Stimulated activated CD8-positive, alpha-beta memory T cell treated with anti-CD3 and anti-CD28 coated beads, Interleukin-7, amount 100 ng/mL, for 4 hours (primary cell): ENCODE data around the gene KIF26B.
"Not testable (repeated sequence)": the region's sequence is repeated elsewhere in the genome, so short reads cannot be mapped to it uniquely, and the experiment has no call there.

Experiments used
- DNase-seq, 2 donors: peaks; one replicate each; pipeline ENCODE4 v3.0.0-alpha.2; 2020; ENCODE audit warnings: low read depth in 2 of 2

Gene KIF26B

GRCh38 chr1:245684166-245684565, 529.4 kb downstream of the KIF26B start:
- no peak for DNase-seq

GRCh38 chr1:245684571-245684970, 529.8 kb downstream of the KIF26B start:
- DNase-seq, result no peak

GRCh38 chr1:245685111-245685810, 530.5 kb downstream of the KIF26B start:
- DNase-seq, result no peak

- no peak for DNase-seq
Observed at GRCh38 chr1:245686006-245686405, 531.2 kb downstream of the KIF26B start.

- no peak for DNase-seq
Observed at GRCh38 chr1:245686446-245687030, 531.8 kb downstream of the KIF26B start.

GRCh38 chr1:245687152-245687635, 532.4 kb downstream of the KIF26B start:
- DNase-seq, result no peak

- DNase-seq, result no peak
Observed at GRCh38 chr1:245687636-245688535, 533.1 kb downstream of the KIF26B start.

GRCh38 chr1:245688536-245689453, 534.0 kb downstream of the KIF26B start:
- no peak for DNase-seq

GRCh38 chr1:245690156-245690690, 535.4 kb downstream of the KIF26B start:
- no peak for DNase-seq

GRCh38 chr1:245690946-245691541, 536.3 kb downstream of the KIF26B start:
- no peak for DNase-seq

GRCh38 chr1:245691897-245692296, 537.1 kb downstream of the KIF26B start:
- no peak for DNase-seq

GRCh38 chr1:245692318-245692717, 537.5 kb downstream of the KIF26B start:
- no peak for DNase-seq

GRCh38 chr1:245693116-245693793, 538.5 kb downstream of the KIF26B start:
- no peak for DNase-seq

GRCh38 chr1:245693941-245694752, 539.4 kb downstream of the KIF26B start:
- no peak for DNase-seq

- DNase-seq, result no peak
Observed at GRCh38 chr1:245694753-245695195, 540.0 kb downstream of the KIF26B start.

- no peak for DNase-seq
Observed at GRCh38 chr1:245695211-245695610, 540.4 kb downstream of the KIF26B start.

GRCh38 chr1:245695701-245696100, 540.9 kb downstream of the KIF26B start:
- DNase-seq, result not testable (repeated sequence)

GRCh38 chr1:245698116-245698515, 543.3 kb downstream of the KIF26B start:
- DNase-seq, result no peak

- DNase-seq, result no peak
Observed at GRCh38 chr1:245698860-245699259, 544.1 kb downstream of the KIF26B start.
